Stimulated activated CD4-positive, alpha-beta T cell treated with anti-CD3 and anti-CD28 coated beads, TNF-alpha, amount 100 ng/mL, for 48 hours (primary cell): ENCODE data around the gene PIK3CD.
"Not testable (repeated sequence)": the region's sequence is repeated elsewhere in the genome, so short reads cannot be mapped to it uniquely, and the experiment has no call there.

ENCODE experiments used
- DNase-seq, 3 donors: peaks; one replicate each; pipeline ENCODE4 v3.0.0-alpha.2; 2020; ENCODE audit warnings: low read depth in 3 of 3

Gene PIK3CD

DNA sequence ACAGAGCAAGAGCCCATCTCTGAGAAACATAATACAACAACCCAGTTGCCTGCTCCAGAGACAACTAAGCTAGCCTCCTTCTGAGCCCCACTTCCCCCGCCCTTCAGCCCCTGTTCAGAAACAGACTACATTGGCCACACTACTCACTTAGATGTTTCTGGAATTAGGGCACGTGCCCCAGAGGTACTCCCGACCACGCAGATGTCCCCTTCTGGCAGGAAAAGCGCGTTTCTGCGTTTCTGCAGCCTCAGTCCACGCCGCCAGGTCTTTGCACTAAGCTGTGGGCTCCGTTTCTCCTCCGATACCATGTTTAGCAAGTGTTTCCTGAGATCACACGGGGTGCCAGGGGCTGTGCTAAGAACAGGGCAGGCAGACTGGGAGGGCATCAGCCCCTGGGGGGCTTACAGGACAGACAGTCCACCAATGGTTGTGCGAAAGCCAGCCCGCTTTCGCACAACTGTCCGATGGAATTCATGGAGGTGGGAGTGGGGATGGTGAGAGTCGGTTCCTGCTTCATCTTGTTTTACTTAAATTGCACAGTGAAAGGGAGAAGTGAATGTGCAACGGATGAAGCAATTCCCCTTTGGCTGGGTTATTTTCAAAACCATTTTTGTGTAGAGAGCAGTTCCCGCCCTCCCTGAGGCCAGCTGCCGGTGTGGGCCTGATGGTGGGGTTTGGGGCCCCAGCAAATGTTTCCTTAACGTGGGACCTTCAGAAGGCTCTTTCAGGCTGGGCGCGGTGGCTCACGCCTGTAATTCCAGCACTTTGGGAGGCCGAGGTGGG, 2.7 kb downstream of the PIK3CD start:
- peak in 1 of 3 donors; percentile 27 for DNase-seq

- DNase-seq = peak in 1 of 3 donors; percentile 45
These were observed 3.5 kb downstream of the PIK3CD start for GRCh38 chr1:9654834-9655723.

DNA sequence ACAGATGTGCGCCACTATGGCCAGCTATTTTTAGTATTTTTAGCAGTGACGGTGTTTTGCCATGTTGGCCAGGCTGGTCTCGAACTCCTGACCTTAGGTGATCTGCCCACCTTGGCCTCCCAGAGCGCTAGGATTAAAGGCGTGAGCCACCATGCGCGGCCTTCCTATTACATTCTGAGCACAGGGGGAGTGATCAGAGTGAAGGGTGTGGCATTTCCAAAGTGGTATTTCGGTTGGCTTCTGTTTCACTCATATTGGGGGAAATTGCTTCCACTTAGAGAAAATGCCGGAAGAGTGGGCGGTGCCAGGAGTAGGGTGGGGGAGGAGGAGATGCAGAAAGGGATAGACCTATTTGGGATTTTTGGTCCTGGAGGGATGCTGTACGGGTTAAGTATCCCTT, 4.3 kb downstream of the PIK3CD start:
- DNase-seq = no peak

- DNase-seq = no peak
These were observed 6.0 kb downstream of the PIK3CD start for GRCh38 chr1:9657521-9658032.

DNA sequence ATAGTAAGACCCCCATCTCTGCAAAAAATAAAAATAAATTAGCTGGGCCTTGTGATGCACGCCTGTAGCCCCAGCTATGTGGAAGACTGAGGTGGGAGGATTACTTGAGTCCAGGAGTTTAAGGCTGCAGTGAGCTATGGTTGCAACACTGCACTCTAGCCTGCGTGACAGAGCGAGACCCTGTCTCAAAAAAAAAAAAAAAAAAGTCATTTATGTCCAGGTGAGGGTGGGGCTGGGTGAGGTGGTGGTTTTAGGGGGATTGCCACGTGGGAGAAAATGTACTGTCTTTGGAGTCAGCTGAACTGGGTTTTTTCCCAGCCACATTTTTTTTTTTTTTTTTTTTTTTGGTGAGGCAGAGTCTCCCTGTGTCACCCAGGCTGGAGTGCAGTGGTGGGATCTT, 6.7 kb downstream of the PIK3CD start:
- DNase-seq = no peak

DNA sequence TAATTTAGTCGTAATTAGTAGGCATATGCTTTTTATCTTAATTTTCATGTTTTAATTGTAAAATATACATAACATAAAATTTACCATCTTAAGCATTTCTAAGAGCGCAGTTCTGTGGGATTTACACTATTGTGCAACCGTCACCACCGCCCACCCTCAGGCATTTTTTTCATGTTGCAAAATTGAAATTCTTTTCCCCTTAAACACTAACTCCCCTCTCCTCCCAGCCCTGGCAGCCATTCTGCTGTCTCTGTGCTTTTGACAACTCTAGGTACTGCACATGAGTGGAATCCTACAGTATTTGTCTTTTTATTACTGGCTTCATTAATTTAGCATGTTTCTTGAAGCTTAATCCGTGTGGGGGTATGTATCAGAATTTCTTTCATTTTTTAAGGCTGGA, 7.8 kb downstream of the PIK3CD start:
- DNase-seq = no peak

GRCh38 chr1:9663257-9663656, 11.7 kb downstream of the PIK3CD start:
- DNase-seq = no peak

DNA sequence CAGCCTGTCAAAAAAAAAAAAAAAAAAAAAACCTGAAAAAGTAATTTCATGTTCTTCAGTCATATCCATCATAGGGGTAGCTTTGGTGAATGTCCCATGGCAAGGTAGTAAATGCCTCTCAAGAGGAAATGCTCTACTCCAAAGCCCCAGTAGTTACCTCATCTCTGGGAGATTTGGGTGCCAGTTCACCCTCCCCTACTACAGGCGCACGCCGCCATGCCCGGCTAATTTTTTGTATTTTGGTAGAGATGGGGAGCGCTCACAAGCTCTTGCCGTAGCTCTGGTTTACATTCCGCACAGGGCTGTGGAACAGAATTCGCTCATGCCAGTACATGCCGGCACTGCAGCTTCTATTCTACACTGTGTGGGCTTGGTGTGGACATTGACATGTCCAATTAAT, 13.7 kb downstream of the PIK3CD start:
- DNase-seq = no peak

DNA sequence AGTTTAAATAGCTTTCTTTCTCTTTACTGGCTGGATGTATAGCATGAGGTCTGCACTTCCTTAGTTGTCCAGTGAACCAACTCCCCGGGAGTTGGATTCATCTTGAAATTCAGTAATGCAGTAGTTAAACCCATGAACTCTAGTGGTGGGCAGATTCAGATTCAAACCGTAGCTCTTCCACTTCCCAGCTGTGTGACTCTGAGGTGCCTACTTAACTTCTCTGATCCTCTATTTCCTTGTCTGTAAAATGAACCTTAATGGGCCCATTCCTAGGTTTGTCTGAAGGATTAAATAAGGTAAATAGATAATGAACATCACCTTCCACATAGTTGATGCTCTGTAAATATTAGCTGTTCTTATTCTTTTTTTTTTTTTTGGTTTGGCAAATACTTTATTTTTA, 16.5 kb downstream of the PIK3CD start:
- DNase-seq = no peak

- no peak for DNase-seq
These were observed 18.6 kb downstream of the PIK3CD start for GRCh38 chr1:9670085-9670484.

DNA sequence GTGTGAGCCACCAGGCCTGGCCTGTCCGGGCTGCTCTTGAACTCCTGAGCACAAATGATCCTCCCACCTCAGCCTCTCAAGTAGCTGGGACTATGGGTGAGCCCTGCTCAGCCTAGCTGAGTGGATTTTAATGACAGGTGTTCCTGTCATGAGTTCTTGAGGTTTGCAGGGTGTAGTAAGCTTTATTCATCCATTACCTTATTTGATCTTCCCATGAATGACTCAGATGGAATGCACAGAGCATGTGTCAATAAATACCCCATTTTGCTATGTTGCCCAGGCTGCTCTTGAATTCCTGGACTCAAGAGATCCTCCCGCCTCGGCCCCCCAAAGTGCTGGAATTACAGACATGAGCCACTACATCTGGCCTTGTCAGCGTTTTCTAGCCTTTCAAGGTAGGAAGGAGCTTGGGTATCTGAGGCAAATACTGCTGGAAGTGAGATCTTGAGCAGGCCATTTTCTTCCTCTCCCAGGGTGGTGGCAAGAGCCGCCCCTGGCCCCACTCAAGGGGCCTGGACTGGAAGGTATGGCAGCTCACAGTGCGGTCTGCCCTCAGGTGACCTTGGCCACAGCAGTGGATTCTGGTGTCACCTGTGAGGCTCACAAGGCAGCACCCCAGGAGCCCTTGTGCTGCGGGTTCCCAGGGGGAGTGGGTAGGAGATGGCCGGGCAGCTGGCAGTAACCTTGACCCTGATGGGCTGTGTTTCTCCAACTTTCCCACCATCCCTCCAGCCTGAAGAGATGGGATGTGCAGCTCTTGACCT, 20.0 kb downstream of the PIK3CD start:
- DNase-seq = no peak

DNA sequence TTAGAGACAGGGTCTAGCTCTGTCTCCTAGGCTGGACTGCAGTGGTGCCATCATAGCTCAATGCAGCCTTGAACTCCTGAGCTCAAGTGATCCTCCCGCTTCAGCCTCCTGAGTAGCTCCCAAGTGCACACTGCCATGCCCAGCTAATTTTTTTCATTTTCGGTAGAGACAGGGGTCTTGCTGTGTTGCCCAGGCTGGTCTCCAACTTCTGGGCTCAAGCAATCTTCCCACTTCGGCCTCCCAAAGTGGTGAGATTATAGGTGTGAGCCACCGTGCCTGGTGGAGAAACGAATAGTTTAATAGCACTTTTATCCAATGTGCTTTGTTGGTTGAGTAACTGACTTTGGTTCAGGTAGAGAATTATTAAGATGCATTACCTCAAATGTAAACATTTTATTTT, 20.9 kb downstream of the PIK3CD start:
- no peak for DNase-seq

- DNase-seq = no peak
These were observed 23.9 kb downstream of the PIK3CD start for GRCh38 chr1:9675393-9675792.

DNA sequence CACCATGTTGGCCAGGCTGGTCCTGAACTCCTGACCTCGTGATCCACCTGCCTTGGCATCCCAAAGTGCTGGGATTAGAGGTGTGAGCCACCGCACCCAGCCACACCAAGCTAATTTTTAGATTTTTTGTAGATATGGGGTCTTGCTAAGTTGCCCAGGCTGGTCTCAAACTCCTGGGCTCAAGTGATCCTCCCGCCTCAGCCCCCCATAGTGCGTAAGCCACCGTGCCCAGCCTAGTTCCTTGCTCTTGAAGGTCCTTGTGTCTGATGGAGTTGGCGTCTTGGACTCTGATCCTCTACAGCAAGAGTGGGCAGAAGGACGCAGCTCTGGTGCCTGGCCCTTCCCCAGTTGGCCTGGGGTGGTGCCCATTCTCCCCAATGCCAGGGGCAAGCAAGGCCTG, 24.6 kb downstream of the PIK3CD start:
- DNase-seq = not testable (repeated sequence)

- DNase-seq = no peak
These were observed 25.4 kb downstream of the PIK3CD start for GRCh38 chr1:9676815-9677393.

DNA sequence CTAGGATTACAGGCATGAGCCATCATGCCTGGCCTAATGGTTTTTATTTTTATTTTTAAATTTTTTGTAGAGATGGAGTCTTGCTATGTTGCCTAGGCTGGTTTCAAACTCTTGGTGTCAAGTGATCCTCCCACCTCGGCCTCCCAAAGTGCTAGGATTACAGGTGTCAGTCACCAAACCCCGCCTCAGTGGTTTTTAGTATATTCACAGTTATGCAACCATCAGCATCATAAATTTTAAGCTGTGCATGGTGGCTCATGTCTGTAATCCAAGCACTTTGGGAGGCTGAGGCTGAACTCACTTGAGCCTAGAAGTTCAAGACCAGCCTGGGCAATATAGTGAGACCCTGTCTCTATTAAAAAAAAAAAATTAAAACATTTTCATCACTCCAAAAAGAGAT, 28.6 kb downstream of the PIK3CD start:
- no peak for DNase-seq

GRCh38 chr1:9680828-9681227, 29.3 kb downstream of the PIK3CD start:
- DNase-seq = no peak

DNA sequence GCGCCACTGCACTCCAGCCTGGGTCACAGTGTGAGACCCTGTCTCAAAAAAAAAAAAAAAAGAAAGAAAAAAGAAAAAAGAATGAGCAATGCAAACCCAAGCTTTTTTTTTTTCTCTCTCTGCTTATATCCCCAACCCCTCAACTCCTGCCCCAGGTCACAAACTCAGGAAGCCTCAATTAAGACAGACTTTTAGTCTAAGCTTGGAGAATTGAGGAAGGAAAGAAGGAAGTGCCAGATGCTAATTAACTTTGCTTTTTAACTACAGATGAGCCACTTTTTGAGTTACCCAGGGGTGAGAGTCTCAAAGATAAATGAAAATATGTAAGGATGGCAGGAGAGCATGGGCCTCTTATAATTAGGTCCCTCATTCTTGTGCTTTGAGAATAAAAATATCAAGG, 33.3 kb downstream of the PIK3CD start:
- DNase-seq = no peak

- peak in 1 of 3 donors; percentile 57 for DNase-seq
These were observed 35.8 kb downstream of the PIK3CD start for GRCh38 chr1:9687120-9687873.

- DNase-seq = no peak
These were observed 36.5 kb downstream of the PIK3CD start for GRCh38 chr1:9687874-9688582.
